K562 (cell line): ENCODE measurements around the gene C1orf116. TPM values are rescaled to one million over a fixed set of nuclear protein-coding genes. Genes with fewer than 3 reads are reported as not detected.

Source experiments
- ATAC-seq: fragments of 200-7000 bp; cut with Tn5 transposase; 3 replicates; pipeline ENCODE4 v1.9.1; 2020; ENCODE audit warnings: moderate library complexity
- BruUV-seq: library from RNA; stranded (reverse); fragments of 400-500 nt; replicated peaks from 2 replicates; lab custom pipeline; 2021; lab: Mats Ljungman, UMichigan
- CTCF ChIA-PET: fragments of 300-600 bp; formaldehyde crosslinking; extraction: SDS; loops from one replicate; lab custom pipeline; 2021; ENCODE audit warnings: low intra/inter-chr PET ratio; lab: Yijun Ruan, JAX
- POLR2A ChIA-PET: fragments of 300-600, 350-650 bp; sonication (Branson Sonifier 250); formaldehyde crosslinking; extraction: SDS; loops from one replicate; lab custom pipeline; 2021; ENCODE audit warnings: antibody characterized with exemption, inconsistent platforms; lab: Yijun Ruan, JAX
- DNase-seq, 4 experiments: peaks; one replicate each; pipeline versions ENCODE4 v3.0.0 to v3.0.0-alpha.2; 2011 to 2018; ENCODE audit warnings: low spot score in 3 of 4, mixed read lengths in 3 of 4; ENCODE audit errors: extremely low read depth in 1 of 4
- FAIRE-seq: peaks from 2 replicates; lab custom pipeline; 2011; peaks lifted over from hg19 to GRCh38; lab: Jason Lieb, UNC
- H2AFZ ChIP-seq: 2 replicates; pipeline ENCODE4 v1.6.0; 2011; ENCODE audit warnings: low read depth, low read length, control low read depth, inconsistent platforms
- H3K27ac ChIP-seq: fragments of 200-600 bp; 3 replicates; pipeline ENCODE4 v1.8.0; 2011; ENCODE audit warnings: low read depth, mild to moderate bottlenecking, control low read depth, inconsistent platforms, low read length, moderate library complexity, mixed read lengths; ENCODE audit errors: extremely low read depth
- H3K27me3 ChIP-seq, 2 experiments: fragments of 300-600 bp in 1 of 2; 2 replicates in 1 of 2; 3 replicates in 1 of 2; pipeline versions ENCODE4 v1.6.0 to v1.8.0; 2011; ENCODE audit warnings: inconsistent platforms in 2 of 2, low read length in 2 of 2, mild to moderate bottlenecking in 1 of 2, mixed read lengths in 1 of 2, moderate library complexity in 1 of 2; ENCODE audit not compliant: control insufficient read depth in 2 of 2, insufficient read depth in 2 of 2
- H3K36me3 ChIP-seq: fragments of 300-600 bp; 3 replicates; pipeline ENCODE4 v1.8.0; 2011; ENCODE audit warnings: mild to moderate bottlenecking, low read length, inconsistent platforms; ENCODE audit not compliant: control insufficient read depth, insufficient read depth
- H3K4me1 ChIP-seq, 2 experiments: fragments of 200-600 bp in 1 of 2; replicated peaks in 1 of 2; 2 replicates in 1 of 2; 3 replicates in 1 of 2; pipeline versions ENCODE4 v1.5.1 to v1.8.0; 2011; ENCODE audit warnings: inconsistent platforms in 2 of 2, low read length in 2 of 2, mild to moderate bottlenecking in 1 of 2, mixed read lengths in 1 of 2, moderate library complexity in 1 of 2; ENCODE audit not compliant: control insufficient read depth in 2 of 2, insufficient read depth in 2 of 2
- H3K4me2 ChIP-seq: 2 replicates; pipeline ENCODE4 v1.6.1; 2011; ENCODE audit warnings: low read length, control low read depth, inconsistent platforms, mixed read lengths; ENCODE audit not compliant: insufficient read depth
- H3K4me3 ChIP-seq: fragments of 200-600 bp; sonication (generic), shearing (Covaris generic); 2 replicates; pipeline ENCODE4 v1.5.1; 2016; ENCODE audit warnings: control low read depth, inconsistent platforms
- H3K79me2 ChIP-seq: fragments of 200-600 bp; 3 replicates; pipeline ENCODE4 v1.8.0; 2011; ENCODE audit warnings: low read length, inconsistent platforms; ENCODE audit not compliant: control insufficient read depth, insufficient read depth
- H3K9ac ChIP-seq, 2 experiments: 2 replicates each; pipeline versions ENCODE4 v1.6.0 to v1.6.1; 2011; ENCODE audit warnings: low read depth in 2 of 2, low read length in 2 of 2, control low read depth in 1 of 2, inconsistent platforms in 1 of 2, mild to moderate bottlenecking in 1 of 2, mixed read lengths in 1 of 2; ENCODE audit not compliant: insufficient read depth in 1 of 2
- H3K9me1 ChIP-seq: one replicate; pipeline ENCODE4 v1.6.0; 2011; ENCODE audit warnings: inconsistent platforms, mild to moderate bottlenecking, low read length, moderate library complexity; ENCODE audit not compliant: control insufficient read depth, insufficient read depth
- H3K9me3 ChIP-seq: replicated peaks from 2 replicates; pipeline ENCODE4 v1.5.1; 2011; ENCODE audit warnings: low read depth, low read length, inconsistent platforms; ENCODE audit not compliant: control insufficient read depth, insufficient read depth
- H4K20me1 ChIP-seq: replicated peaks from 2 replicates; pipeline ENCODE4 v1.6.1; 2011; ENCODE audit warnings: low read length, inconsistent platforms, mixed read lengths; ENCODE audit not compliant: control insufficient read depth, insufficient read depth
- FOXK1 ChIP-seq: sonication (generic); formaldehyde crosslinking; IDR thresholded peaks from 2 replicates; pipeline ENCODE4 v1.8.0; 2022; ENCODE audit warnings: missing genetic modification reagents, mild to moderate bottlenecking, borderline replicate concordance
- WHSC1 ChIP-seq: IDR thresholded peaks from one replicate; pipeline ENCODE4 v1.6.1; 2012; ENCODE audit warnings: low read length, control low read depth, inconsistent platforms
- ZFP30 ChIP-seq: fragments of 250-450 bp; sonication (Bioruptor Pico); IDR thresholded peaks from 2 replicates; pipeline ENCODE4 v1.8.0; 2022; ENCODE audit warnings: moderate library complexity, mild to moderate bottlenecking, inconsistent platforms, borderline replicate concordance
- ZNF583 ChIP-seq: fragments of 250-450 bp; sonication (Bioruptor Pico); IDR thresholded peaks from 2 replicates; pipeline ENCODE4 v1.4.0; 2020
- WGBS: fragments of 100-300 bp; shearing (Covaris generic); methylation state at CpG from one replicate; pipeline ENCODE4 v1.1.6; 2016; ENCODE audit warnings: low coverage, mixed read lengths; ENCODE audit not compliant: insufficient coverage; ENCODE audit errors: missing lambda C conversion rate; 5-methylcytosine and 5-hydroxymethylcytosine counted together
- in situ Hi-C: fragments of 300-500 bp; cut with MboI; formaldehyde crosslinking; loops from 4 replicates; pipeline ENCODE4 v1.15.0; 2018; ENCODE audit warnings: inconsistent platforms, mixed read lengths
- intact Hi-C: fragments of 100-400 bp; cut with micrococcal nuclease; formaldehyde crosslinking; loops from 2 replicates; pipeline ENCODE4 v1.14.2; 2022
- polyA plus RNA-seq, 8 experiments: library from polyadenylated mRNA; depleted of rRNA in 4 of 8; stranded (reverse) in 5 of 8; unstranded in 3 of 8; fragments of >200 nt; fragmentation: Nextera tagmentation in 2 of 8; fragmentation: Illumina TruSeq in 1 of 8; extraction: Ambion mirVana in 2 of 8; extraction: Trizol in 1 of 8; gene quantifications; 2 replicates each; pipeline versions ENCODE4 v1.2.1 to v1.2.3, GENCODE V29; 2011 to 2014; ENCODE audit warnings: inconsistent platforms in 1 of 8, missing spikeins in 1 of 8
- total RNA-seq, 7 experiments: library from RNA; depleted of rRNA in 6 of 7; stranded (reverse); fragments of >200 nt in 6 of 7; fragmentation: Illumina TruSeq in 2 of 7; extraction: Trizol in 2 of 7; gene quantifications; 2 replicates each; pipeline versions ENCODE4 v1.2.1 to v1.2.3, GENCODE V29; 2011 to 2021; ENCODE audit warnings: low replicate concordance in 1 of 7

Gene C1orf116
- total and polyA plus RNA-seq, 9 of the 15 experiments (the other 6 are each of a cell fraction or from before 2014, with no cell fraction given): 0.62 to 3.0 (median 0.95) TPM

GRCh38 chr1:207022996-207023679 lies 9.4 kb downstream of the C1orf116 start:
- Histone ChIP-seq H3K9me1 (peaks cover 6% of the 10 kb centered on the region), H3K4me3 (no peak overlapping the region), H3K36me3 (peaks cover 7% of the 10 kb centered on the region; the same call in 2 of the 3 replicates), H3K79me2 (peaks cover 16% of the 10 kb centered on the region; the same call in 2 of the 3 replicates), H3K9me3 (no peaks in the 10 kb centered on the region), H3K27ac (peak overlapping the region; percentile 100), H3K9ac (peak overlapping the region; percentile 66 to 99), H3K27me3 (no peaks in the 10 kb centered on the region), H4K20me1 (no peaks in the 10 kb centered on the region), H3K4me1 (peaks cover 68 to 86% of the 10 kb centered on the region in 2 experiments), H3K4me2 (0 out of 2 replicates have a peak overlapping the region, but pooled peaks have one; percentile 97), H2AFZ (no peak overlapping the region)
- in situ Hi-C loops: no loop called here
- ATAC-seq (no peak), FAIRE-seq (no peak), DNase-seq (no peak)
- TF ChIP-seq ZNF583 (CRISPR knock-in tag): 0 out of 2 replicates have a peak, but pooled peaks have one; percentile 11
- peak; percentile 30 for TF ChIP-seq WHSC1
- 0 out of 2 replicates have a peak, but pooled peaks have one; percentile 38 for TF ChIP-seq FOXK1 (CRISPR knock-in tag)
- TF ChIP-seq ZFP30 (CRISPR knock-in tag): no peak
- intact Hi-C loops: loop anchor here (5.0 kb wide), 2 partner anchors 299 to 724 kb away; partner anchors contain the start of gene CD55
- no TSS peak for BruUV-seq
- ChIA-PET POLR2A (interaction anchor here (1.4 to 8.6 kb wide), 6 partner anchors 9 to 30 kb away, joined by 3 to 97 read pairs (median 36); partner anchors contain the start of genes C1orf116, PFKFB2 and YOD1), CTCF (no interaction called here)
- 88% methylated on average over 8 of the region's 8 CpGs for WGBS
